Fibroblast of mammary gland (primary cell): Measurements from ENCODE around the gene SLC8A2.

ENCODE experiments used
- DNase-seq: peaks from one replicate; pipeline ENCODE4 v3.0.0-alpha.2; 2010; ENCODE audit warnings: low read depth
- H3K4me3 ChIP-seq: 2 replicates; pipeline ENCODE4 v1.5.1; 2011; ENCODE audit warnings: low read depth, mild to moderate bottlenecking, low read length, moderate library complexity; ENCODE audit not compliant: control insufficient read depth
- CTCF ChIP-seq: conservative IDR thresholded peaks from 2 replicates; pipeline ENCODE4 v1.5.1; 2011; ENCODE audit warnings: low read depth, low read length, inconsistent platforms; ENCODE audit not compliant: control insufficient read depth, insufficient read depth

Gene SLC8A2

GRCh38 chr19:47433121-47433520, 38.6 kb downstream of the SLC8A2 start:
- peak; percentile 37 for DNase-seq
- TF ChIP-seq CTCF = no peak

GRCh38 chr19:47432499-47432898, 39.2 kb downstream of the SLC8A2 start:
- no peak overlapping the region for H3K4me3 ChIP-seq
- DNase-seq = no peak
- no peak for TF ChIP-seq CTCF

More at GRCh38 chr19:47433121-47433520, 38.6 kb downstream of the SLC8A2 start:
- no peak overlapping the region for H3K4me3 ChIP-seq

GRCh38 chr19:47432091-47432490, 39.6 kb downstream of the SLC8A2 start:
- DNase-seq = no peak
- no peak for TF ChIP-seq CTCF
- no peak overlapping the region for H3K4me3 ChIP-seq

- DNase-seq = peak; percentile 45
- no peak overlapping the region for H3K4me3 ChIP-seq
- no peak for TF ChIP-seq CTCF
Measured at GRCh38 chr19:47430041-47430802, 41.5 kb downstream of the SLC8A2 start.

- no peak for TF ChIP-seq CTCF
- no peak for DNase-seq
- H3K4me3 ChIP-seq = no peak overlapping the region
Measured at GRCh38 chr19:47429140-47429793, 42.4 kb downstream of the SLC8A2 start.

GRCh38 chr19:47428177-47428894, 43.4 kb downstream of the SLC8A2 start:
- peak; percentile 96 for DNase-seq
- H3K4me3 ChIP-seq = peak overlapping the region; percentile 40
- TF ChIP-seq CTCF = no peak
